H1 (cell line): ENCODE data around the gene CNTNAP1. TPM values are rescaled to one million over a fixed set of nuclear protein-coding genes. Genes with fewer than 3 reads are reported as not detected.

Source experiments
- CTCF ChIA-PET: fragments of 300-600 bp; sonication (Branson Sonifier 250); formaldehyde crosslinking; loops from one replicate; lab custom pipeline; 2021; ENCODE audit not compliant: partially characterized antibody; lab: Charles Lee
- POLR2A ChIA-PET: fragments of 300-600 bp; sonication (Branson Sonifier 250); formaldehyde crosslinking; loops from one replicate; lab custom pipeline; 2021; ENCODE audit warnings: inconsistent platforms; ENCODE audit not compliant: partially characterized antibody; lab: Charles Lee
- DNase-seq, 2 experiments: peaks; one replicate each; pipeline versions ENCODE4 v3.0.0 to v3.0.0-alpha.2; 2010 to 2022; ENCODE audit warnings: low spot score in 2 of 2, low read depth in 1 of 2, mixed read lengths in 1 of 2
- FAIRE-seq: peaks from 2 replicates; lab custom pipeline; 2011; peaks lifted over from hg19 to GRCh38; lab: Jason Lieb, UNC
- H2AFZ ChIP-seq: 2 replicates; pipeline ENCODE4 v1.8.1; 2012; ENCODE audit warnings: low read length, inconsistent platforms
- H2AK5ac ChIP-seq: 2 replicates; pipeline ENCODE4 v1.6.1; 2013; ENCODE audit warnings: low read depth, low read length
- H2BK120ac ChIP-seq: replicated peaks from 2 replicates; pipeline ENCODE3; 2013; ENCODE audit warnings: low read depth, low read length, inconsistent platforms
- H2BK12ac ChIP-seq: 2 replicates; pipeline ENCODE4 v1.6.1; 2013; ENCODE audit warnings: low read depth, low read length
- H2BK15ac ChIP-seq: 2 replicates; pipeline ENCODE4 v1.6.1; 2013; ENCODE audit warnings: low read length
- H2BK20ac ChIP-seq: 2 replicates; pipeline ENCODE4 v1.6.1; 2013; ENCODE audit warnings: low read length
- H2BK5ac ChIP-seq: 2 replicates; pipeline ENCODE4 v1.6.1; 2013; ENCODE audit warnings: low read depth, low read length
- H3K14ac ChIP-seq: 2 replicates; pipeline ENCODE4 v1.6.1; 2013; ENCODE audit warnings: inconsistent platforms; ENCODE audit not compliant: insufficient read length
- H3K18ac ChIP-seq: 2 replicates; pipeline ENCODE4 v1.6.1; 2013; ENCODE audit warnings: low read length; ENCODE audit errors: extremely low read depth
- H3K23ac ChIP-seq: 2 replicates; pipeline ENCODE4 v1.6.1; 2013; ENCODE audit warnings: inconsistent platforms; ENCODE audit not compliant: insufficient read length
- H3K23me2 ChIP-seq: 2 replicates; pipeline ENCODE4 v1.6.1; 2013; ENCODE audit warnings: low read depth, low read length
- H3K27ac ChIP-seq: 2 replicates; pipeline ENCODE4 v1.6.1; 2011; ENCODE audit warnings: low read depth, low read length, inconsistent platforms
- H3K27me3 ChIP-seq, 4 experiments: replicated peaks in 1 of 4; 1 replicate in 1 of 4; 2 replicates in 3 of 4; pipeline versions ENCODE4 v1.6.1 to v1.8.1; 2011 to 2013; ENCODE audit warnings: low read length in 3 of 4, mild to moderate bottlenecking in 3 of 4, inconsistent platforms in 2 of 4, mixed read lengths in 2 of 4, moderate library complexity in 1 of 4; ENCODE audit not compliant: control insufficient read depth in 3 of 4, insufficient read depth in 3 of 4; ENCODE audit errors: extremely low read depth in 1 of 4
- H3K36me3 ChIP-seq, 4 experiments: 2 replicates each; pipeline versions ENCODE4 v1.6.1 to v1.8.1; 2011 to 2013; ENCODE audit warnings: mild to moderate bottlenecking in 4 of 4, low read length in 3 of 4, moderate library complexity in 2 of 4, control low read depth in 1 of 4, inconsistent platforms in 1 of 4; ENCODE audit not compliant: insufficient read depth in 4 of 4, control insufficient read depth in 2 of 4
- H3K4ac ChIP-seq: replicated peaks from 2 replicates; pipeline ENCODE3; 2013; ENCODE audit warnings: low read length, low read depth, mixed read lengths, inconsistent platforms; ENCODE audit not compliant: insufficient read length
- H3K4me1 ChIP-seq, 4 experiments: replicated peaks in 1 of 4; 1 replicate in 1 of 4; 2 replicates in 3 of 4; pipeline versions ENCODE4 v1.6.1 to v1.8.1; 2011 to 2013; ENCODE audit warnings: low read length in 3 of 4, inconsistent platforms in 2 of 4, mixed read lengths in 1 of 4; ENCODE audit not compliant: insufficient read depth in 4 of 4, control insufficient read depth in 3 of 4
- H3K4me2 ChIP-seq, 2 experiments: 2 replicates each; pipeline versions ENCODE4 v1.6.1 to v1.8.1; 2011 to 2013; ENCODE audit warnings: low read depth in 2 of 2, low read length in 2 of 2, control low read depth in 1 of 2, inconsistent platforms in 1 of 2, mild to moderate bottlenecking in 1 of 2; ENCODE audit not compliant: insufficient read depth in 1 of 2
- H3K4me3 ChIP-seq, 4 experiments: fragments of 200-600, 300-600 bp in 1 of 4; sonication (generic), shearing (Covaris generic), sonication (Bioruptor Twin) in 1 of 4; 2 replicates each; pipeline versions ENCODE4 v1.5.1 to v1.8.1; 2011 to 2016; ENCODE audit warnings: low read length in 4 of 4, low read depth in 3 of 4, control low read depth in 2 of 4, inconsistent platforms in 2 of 4, mild to moderate bottlenecking in 2 of 4, mixed read lengths in 1 of 4, moderate library complexity in 1 of 4; ENCODE audit not compliant: insufficient read depth in 2 of 4; ENCODE audit errors: extremely low read depth in 1 of 4
- H3K56ac ChIP-seq: replicated peaks from 2 replicates; pipeline ENCODE3; 2013; ENCODE audit warnings: low read depth, mild to moderate bottlenecking, mixed read lengths, low read length, inconsistent platforms; ENCODE audit not compliant: insufficient read length
- H3K79me1 ChIP-seq: 2 replicates; pipeline ENCODE4 v1.6.1; 2013; ENCODE audit warnings: low read depth, low read length, control low read depth
- H3K79me2 ChIP-seq, 2 experiments: 2 replicates each; pipeline versions ENCODE4 v1.6.1 to v1.8.1; 2012 to 2013; ENCODE audit warnings: low read length in 2 of 2, mild to moderate bottlenecking in 2 of 2, inconsistent platforms in 1 of 2; ENCODE audit not compliant: insufficient read depth in 2 of 2, control insufficient read depth in 1 of 2
- H3K9ac ChIP-seq, 4 experiments: replicated peaks in 1 of 4; 1 replicate in 1 of 4; 2 replicates in 3 of 4; pipeline versions ENCODE4 v1.6.1 to v1.8.1; 2011 to 2013; ENCODE audit warnings: low read depth in 3 of 4, low read length in 3 of 4, control low read depth in 2 of 4, mild to moderate bottlenecking in 2 of 4, moderate library complexity in 2 of 4, inconsistent platforms in 1 of 4; ENCODE audit errors: extremely low read depth in 1 of 4
- H3K9me3 ChIP-seq, 2 experiments: 2 replicates each; pipeline versions ENCODE4 v1.6.1 to v1.8.1; 2012 to 2013; ENCODE audit warnings: mild to moderate bottlenecking in 2 of 2, moderate library complexity in 2 of 2, control low read depth in 1 of 2, inconsistent platforms in 1 of 2, low read depth in 1 of 2, low read length in 1 of 2, mixed read lengths in 1 of 2; ENCODE audit not compliant: insufficient read depth in 2 of 2
- H4K20me1 ChIP-seq, 2 experiments: replicated peaks in 1 of 2; 2 replicates each; pipeline versions ENCODE3 to v1.8.1; 2011 to 2013; ENCODE audit warnings: inconsistent platforms in 2 of 2, low read length in 2 of 2, mild to moderate bottlenecking in 1 of 2; ENCODE audit not compliant: insufficient read depth in 2 of 2, control insufficient read depth in 1 of 2
- H4K5ac ChIP-seq: 2 replicates; pipeline ENCODE4 v1.6.1; 2013; ENCODE audit warnings: low read length, low read depth, mixed read lengths, inconsistent platforms; ENCODE audit not compliant: insufficient read length
- H4K8ac ChIP-seq: 2 replicates; pipeline ENCODE4 v1.8.0; 2013; ENCODE audit warnings: mild to moderate bottlenecking, moderate library complexity, low read length, inconsistent platforms; ENCODE audit not compliant: insufficient read depth; ENCODE audit errors: extremely low read depth
- H4K91ac ChIP-seq: replicated peaks from 2 replicates; pipeline ENCODE3; 2013; ENCODE audit warnings: low read length, mixed read lengths, inconsistent platforms; ENCODE audit not compliant: insufficient read length
- BACH1 ChIP-seq: IDR thresholded peaks from 2 replicates; pipeline ENCODE4 v1.6.1; 2012; ENCODE audit warnings: low read length, improper control_type of control experiment
- BRCA1 ChIP-seq: IDR thresholded peaks from 2 replicates; pipeline ENCODE4 v1.6.1; 2012; ENCODE audit warnings: low read depth, low read length, improper control_type of control experiment
- CBX8 ChIP-seq: fragments of 300-800, 300-1000 bp; sonication (generic); IDR thresholded peaks from 2 replicates; pipeline ENCODE4 v1.7.1; 2016; ENCODE audit warnings: low read depth, low read length, borderline replicate concordance
- EGR1 ChIP-seq: IDR thresholded peaks from 2 replicates; pipeline ENCODE4 v1.6.1; 2011; ENCODE audit warnings: low read depth, low read length, borderline replicate concordance
- FOSL1 ChIP-seq: IDR thresholded peaks from 2 replicates; pipeline ENCODE4 v1.6.1; 2011; ENCODE audit warnings: mild to moderate bottlenecking, low read depth, low read length, moderate library complexity; ENCODE audit not compliant: insufficient read depth
- GABPA ChIP-seq: IDR thresholded peaks from 2 replicates; pipeline ENCODE4 v1.6.1; 2011; ENCODE audit warnings: mild to moderate bottlenecking, low read length, moderate library complexity, borderline replicate concordance; ENCODE audit not compliant: insufficient read depth
- HDAC2 ChIP-seq, 2 experiments: fragments of 300-600 bp in 1 of 2; sonication (generic) in 1 of 2; IDR thresholded peaks; 2 replicates each; pipeline ENCODE4 v1.6.1; 2011 to 2012; ENCODE audit warnings: low read depth in 2 of 2, low read length in 2 of 2, mild to moderate bottlenecking in 2 of 2, moderate library complexity in 2 of 2, borderline replicate concordance in 1 of 2, inconsistent platforms in 1 of 2
- NANOG ChIP-seq: IDR thresholded peaks from 2 replicates; pipeline ENCODE4 v1.6.1; 2011; ENCODE audit warnings: low read length, low read depth, mild to moderate bottlenecking, inconsistent platforms; ENCODE audit not compliant: insufficient read depth, poor library complexity, severe bottlenecking
- PHF8 ChIP-seq: fragments of 200-600 bp; sonication (generic); conservative IDR thresholded peaks from 2 replicates; pipeline ENCODE4 v1.7.1; 2012; ENCODE audit warnings: low read depth, mild to moderate bottlenecking, inconsistent platforms, low read length, moderate library complexity
- POU5F1 ChIP-seq: IDR thresholded peaks from 2 replicates; pipeline ENCODE4 v1.6.1; 2011; ENCODE audit warnings: low read depth, mild to moderate bottlenecking, low read length, moderate library complexity
- TEAD4 ChIP-seq: IDR thresholded peaks from 2 replicates; pipeline ENCODE4 v1.6.1; 2012; ENCODE audit warnings: low read depth, low read length, inconsistent platforms, mixed read lengths
- ZNF274 ChIP-seq: IDR thresholded peaks from 2 replicates; pipeline ENCODE4 v1.7.0; 2012; ENCODE audit warnings: low read length, borderline replicate concordance; ENCODE audit errors: extremely low read depth
- WGBS, 2 experiments: shearing (Covaris generic) in 1 of 2; methylation state at CpG; one replicate each; pipeline versions ENCODE4 v1.1.6 to v1.1.7; 2013 to 2015; ENCODE audit warnings: low lambda C conversion rate in 2 of 2, mixed read lengths in 2 of 2, inconsistent platforms in 1 of 2, low coverage in 1 of 2, missing lambda C conversion rate in 1 of 2; ENCODE audit not compliant: insufficient replicate concordance in 2 of 2, insufficient coverage in 1 of 2, insufficient read length in 1 of 2; ENCODE audit errors: extremely low coverage in 1 of 2, missing lambda C conversion rate in 1 of 2; 5-methylcytosine and 5-hydroxymethylcytosine counted together
- polyA plus RNA-seq, 7 experiments: library from polyadenylated mRNA; depleted of rRNA in 3 of 7; stranded (reverse) in 5 of 7; unstranded in 2 of 7; fragments of >200 nt in 5 of 7; fragments of 200-250 nt in 2 of 7; gene quantifications; 1 replicate in 5 of 7; 2 replicates in 1 of 7; 4 replicates in 1 of 7; pipeline versions ENCODE4 v1.2.1 to v1.2.3, GENCODE V29; 2011 to 2013; ENCODE audit warnings: missing spikeins in 2 of 7, mixed read lengths in 2 of 7
- total RNA-seq: library from RNA; stranded (reverse); fragmentation: NEBNext Ultra II Directional; extraction: Animal tissue kit (Norgen Biotek cat#: 25700); gene quantifications from 2 replicates; pipeline ENCODE4 v1.2.1, GENCODE V29; 2021

The CNTNAP1 gene
- total and polyA plus RNA-seq, 2 of the 8 experiments (the other 6 are each of a cell fraction or from before 2014, with no cell fraction given), result 4.7 to 10.0 TPM

- no peak for FAIRE-seq
- TF ChIP-seq EGR1 (no peak), NANOG (no peak), CBX8 (no peak), GABPA (no peak), PHF8 (no peak), BRCA1 (no peak), ZNF274 (no peak), FOSL1 (no peak), POU5F1 (no peak), BACH1 (no peak), TEAD4 (no peak), HDAC2 (IDR thresholded peaks at IDR 0.05; ENCODE audit: borderline replicate concordance in 1 of 2, low read depth in 2 of 2, low read length in 2 of 2) (no peak)
- H3K27me3 ChIP-seq, result no peaks in the 10 kb centered on the region
- H2AFZ ChIP-seq, result no peak overlapping the region
- no peak overlapping the region for H2BK20ac ChIP-seq
- H3K23ac ChIP-seq, result no peak overlapping the region
- no peak overlapping the region for H2AK5ac ChIP-seq
- H3K4me1 ChIP-seq, result peaks cover 0 to 11% (median 6%) of the 10 kb centered on the region in 4 experiments; a peak in 5 of 7 replicates
- peaks cover 6% of the 10 kb centered on the region; the same call in 1 of the 2 replicates for H3K23me2 ChIP-seq
- no peak overlapping the region for H3K56ac ChIP-seq
- WGBS, 2 experiments, result 82% methylated on average over 7 of the region's 7 CpGs; no CpG with 5 or more reads in 1 of the 2 experiments
- peak overlapping the region in 1 of 4 experiments; percentile 47; a peak in 1 of 8 replicates for H3K4me3 ChIP-seq
- no peak overlapping the region for H4K8ac ChIP-seq
- H4K91ac ChIP-seq, result no peak overlapping the region
- H4K5ac ChIP-seq, result no peak overlapping the region
- no peak overlapping the region for H2BK15ac ChIP-seq
- peaks cover 0 to 11% (median 5%) of the 10 kb centered on the region in 4 experiments; a peak in 4 of 8 replicates for H3K36me3 ChIP-seq
- no peak overlapping the region for H2BK12ac ChIP-seq
- no peak overlapping the region for H3K9ac ChIP-seq
- H3K14ac ChIP-seq, result no peak overlapping the region
- no peak overlapping the region for H3K18ac ChIP-seq
- no peak overlapping the region for H2BK120ac ChIP-seq
- CTCF ChIA-PET, result interaction anchor here (0.6 to 6.4 kb wide), 8 partner anchors 12 to 87 kb away, joined by 3 to 40 read pairs (median 7); partner anchors contain the start of genes CCR10 and PLEKHH3
- no peaks in the 10 kb centered on the region for H3K79me2 ChIP-seq
- H3K4ac ChIP-seq, result no peak overlapping the region
- H3K9me3 ChIP-seq, result no peaks in the 10 kb centered on the region
- H2BK5ac ChIP-seq, result no peak overlapping the region
- H3K4me2 ChIP-seq, result 0 out of 4 replicates have a peak overlapping the region, but pooled peaks have one; percentile 53 to 72
- no peak overlapping the region for H3K27ac ChIP-seq
- DNase-seq, result no peak
- POLR2A ChIA-PET, result interaction anchor here (1.1 to 16.6 kb wide), 5 partner anchors 10 to 43 kb away, joined by 3 to 239 read pairs (median 3); partner anchors contain the start of genes CCR10 and PLEKHH3
- no peaks in the 10 kb centered on the region for H3K79me1 ChIP-seq
- peaks cover 0 to 2% of the 10 kb centered on the region in 2 experiments for H4K20me1 ChIP-seq
Measured at GRCh38 chr17:42660692-42661345, 21.5 kb upstream of the CNTNAP1 start.
